Iris pigment epithelial cell (primary cell): ENCODE data around the gene FRZB.

Source experiments
- DNase-seq: peaks from one replicate; pipeline ENCODE4 v3.0.0-alpha.2; 2011; ENCODE audit warnings: low read depth

Gene FRZB

GRCh38 chr2:182834293-182834692 lies 32.1 kb downstream of the FRZB start:
- no peak for DNase-seq

DNA sequence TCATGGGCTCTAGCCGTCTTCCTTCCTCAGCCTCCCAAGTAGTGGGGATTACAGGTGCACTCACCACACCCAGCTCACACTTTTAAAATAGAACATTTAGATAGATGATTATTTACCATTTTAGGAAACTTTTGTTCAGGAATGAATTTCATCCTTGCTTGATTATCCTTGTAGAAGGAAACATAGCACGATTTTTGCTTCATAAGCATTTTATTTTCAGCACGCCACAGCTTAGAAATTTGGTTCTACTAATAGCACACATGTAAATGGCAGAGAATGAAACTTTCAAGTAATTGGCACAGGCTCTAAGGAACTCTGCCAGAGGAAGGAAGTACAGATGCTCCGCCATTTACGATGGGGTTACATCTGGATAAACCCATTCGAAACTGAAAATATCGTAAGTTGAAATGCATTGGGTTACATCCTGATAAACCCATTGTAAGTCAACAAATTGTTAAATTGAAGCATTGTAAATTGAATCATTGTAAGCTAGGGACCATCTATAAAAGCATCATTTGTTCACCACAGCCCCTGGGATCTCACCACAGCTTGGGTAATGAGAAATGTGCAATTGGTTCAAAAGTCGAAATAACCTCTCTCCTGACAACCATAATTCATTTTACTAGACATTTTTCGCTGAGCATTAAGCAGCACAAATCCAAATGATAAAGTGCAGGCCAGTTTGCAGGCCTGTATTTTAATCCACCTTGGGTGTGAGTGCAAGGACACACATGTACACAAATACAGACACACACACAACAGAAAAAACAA lies 33.2 kb downstream of the FRZB start:
- no peak for DNase-seq

- DNase-seq = no peak
Observed at GRCh38 chr2:182831921-182832320, 34.5 kb downstream of the FRZB start.

DNA sequence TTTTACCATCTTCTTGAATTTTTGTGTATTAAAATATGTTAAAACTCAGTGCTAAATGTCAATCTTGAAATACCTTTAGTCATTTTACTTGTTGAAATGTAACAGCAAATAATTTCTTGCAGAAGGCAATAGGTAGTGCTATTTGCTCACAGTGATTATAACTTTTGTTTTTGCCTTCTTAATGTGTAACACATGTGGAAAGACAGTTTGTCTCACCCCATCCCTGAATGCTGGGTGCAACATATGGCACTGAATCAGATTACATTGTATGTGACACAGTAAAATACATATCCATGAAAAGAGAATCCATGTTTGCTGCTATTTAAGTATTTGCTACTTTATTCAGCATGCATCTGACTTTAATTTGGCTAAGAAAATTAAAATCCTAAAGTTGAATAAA lies 35.3 kb downstream of the FRZB start:
- DNase-seq = no peak

DNA sequence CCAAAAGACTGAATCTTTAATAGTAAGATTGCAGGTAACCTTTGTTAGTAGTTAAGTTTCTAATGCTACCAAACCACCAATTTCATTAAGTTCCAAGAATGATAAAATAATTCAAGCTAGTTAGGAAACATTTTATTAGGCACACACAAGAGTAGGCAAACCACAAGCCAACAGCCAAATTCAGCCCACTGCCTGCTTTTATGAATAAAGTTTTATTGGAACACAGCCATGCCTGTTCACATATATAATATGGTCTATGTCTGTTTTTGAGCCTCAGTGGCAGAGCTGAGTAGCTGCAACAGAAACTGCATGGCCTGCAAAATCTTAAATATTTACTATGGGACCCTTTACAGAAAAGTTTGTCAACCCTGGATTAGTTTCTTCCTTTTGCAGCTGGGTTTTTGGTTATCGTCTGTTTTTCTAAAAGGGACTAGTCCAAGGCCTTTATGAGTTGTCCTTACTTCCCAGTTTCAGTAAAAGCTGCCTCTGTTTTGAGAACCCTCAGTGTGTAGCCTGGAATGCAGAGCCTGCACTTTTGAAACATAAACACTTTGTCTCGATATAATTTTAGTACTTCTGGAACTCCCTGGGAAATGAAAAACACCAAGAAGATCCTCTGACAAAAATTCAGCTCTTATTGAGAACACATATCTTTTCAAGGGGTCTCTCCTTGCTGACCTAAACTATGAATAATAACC lies 39.1 kb downstream of the FRZB start:
- peak; percentile 4 for DNase-seq

DNA sequence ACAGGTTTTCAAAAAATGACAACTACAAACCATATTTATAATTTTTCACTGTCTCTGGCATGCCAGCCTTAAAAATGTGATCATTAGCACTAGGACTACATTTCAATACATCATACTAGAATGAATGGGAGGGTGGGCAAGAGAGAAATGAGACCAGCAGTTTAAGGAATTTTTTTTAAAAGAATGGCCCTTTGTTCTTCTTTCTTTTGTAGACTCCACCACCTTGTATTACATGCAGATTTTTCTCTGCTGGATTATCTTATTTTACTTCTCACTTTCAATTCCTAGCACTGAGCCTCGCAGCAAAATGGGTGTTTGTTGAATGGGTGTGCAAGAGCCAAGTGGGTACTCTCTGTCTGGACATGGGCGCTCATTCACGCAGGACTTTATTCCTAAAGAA lies 39.9 kb downstream of the FRZB start:
- DNase-seq = no peak

- no peak for DNase-seq
Observed at GRCh38 chr2:182826064-182826463, 40.4 kb downstream of the FRZB start.

DNA sequence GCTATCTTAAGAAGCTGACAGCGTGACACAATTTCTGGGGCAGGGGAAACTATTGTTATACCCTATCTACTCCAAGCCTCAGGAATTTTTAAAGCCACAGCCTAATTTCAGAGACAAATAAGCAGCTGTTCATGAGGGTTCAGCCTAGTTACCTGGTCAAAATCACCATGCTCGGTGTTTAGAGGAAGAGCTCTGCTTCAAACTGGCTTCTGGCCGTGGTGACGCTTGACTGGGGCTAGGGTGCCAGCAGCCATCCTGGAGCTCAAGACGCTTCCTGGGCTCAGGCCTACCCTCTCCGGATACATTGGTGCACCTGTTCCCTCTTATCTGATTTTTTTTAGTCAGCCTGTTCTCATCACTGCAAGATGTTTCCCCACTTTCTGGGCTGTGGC lies 41.7 kb downstream of the FRZB start:
- DNase-seq = no peak

DNA sequence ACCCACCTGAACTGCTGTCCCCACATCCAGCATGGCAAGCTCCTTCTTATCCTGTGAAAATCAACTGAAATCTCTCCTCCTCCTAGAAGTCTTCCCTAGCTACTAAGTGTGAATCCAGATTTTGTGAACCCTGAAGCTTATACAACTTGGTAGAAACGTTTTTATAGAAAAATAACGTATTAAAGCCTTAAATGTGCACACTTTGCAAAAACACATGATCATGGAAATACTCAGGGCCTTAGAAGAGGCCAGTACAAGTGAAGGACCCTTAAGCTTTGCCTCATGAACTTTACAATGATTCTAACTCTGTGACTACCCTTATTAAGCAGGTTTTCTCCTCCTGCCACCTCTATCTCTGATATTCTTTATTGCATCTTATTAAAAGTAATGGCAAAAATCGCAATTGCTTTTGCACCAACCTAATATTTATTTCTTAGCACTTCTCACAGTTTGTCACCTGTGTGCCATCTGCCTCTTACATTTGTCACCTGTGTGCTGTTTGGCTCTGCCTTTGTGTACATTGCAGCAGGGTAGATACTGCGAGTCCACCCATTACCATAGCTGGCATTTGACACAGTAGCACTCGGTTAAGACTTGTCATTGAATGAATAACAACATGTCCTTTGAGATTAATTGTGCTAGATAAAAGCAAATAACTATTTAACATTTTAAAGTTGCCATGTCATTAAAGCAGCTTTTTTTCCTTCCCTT lies 42.2 kb downstream of the FRZB start:
- no peak for DNase-seq

DNA sequence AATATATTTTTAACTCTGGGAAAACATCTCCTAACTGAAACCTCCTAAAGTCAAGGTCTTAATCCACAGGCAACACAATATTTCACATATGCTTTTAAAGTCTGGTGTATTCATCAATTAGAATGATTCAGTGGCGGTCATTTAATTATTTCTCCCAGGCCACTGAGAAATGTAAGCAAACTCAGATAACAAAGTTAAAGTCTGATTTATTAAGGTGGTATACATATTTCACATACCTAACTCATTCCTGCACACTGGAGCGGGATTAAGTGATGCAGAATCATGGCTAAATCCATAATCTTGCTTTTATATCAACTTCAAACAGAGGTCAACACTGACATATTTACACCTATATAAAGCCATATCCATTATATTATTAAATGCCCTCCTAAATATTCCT lies 43.7 kb downstream of the FRZB start:
- no peak for DNase-seq

DNA sequence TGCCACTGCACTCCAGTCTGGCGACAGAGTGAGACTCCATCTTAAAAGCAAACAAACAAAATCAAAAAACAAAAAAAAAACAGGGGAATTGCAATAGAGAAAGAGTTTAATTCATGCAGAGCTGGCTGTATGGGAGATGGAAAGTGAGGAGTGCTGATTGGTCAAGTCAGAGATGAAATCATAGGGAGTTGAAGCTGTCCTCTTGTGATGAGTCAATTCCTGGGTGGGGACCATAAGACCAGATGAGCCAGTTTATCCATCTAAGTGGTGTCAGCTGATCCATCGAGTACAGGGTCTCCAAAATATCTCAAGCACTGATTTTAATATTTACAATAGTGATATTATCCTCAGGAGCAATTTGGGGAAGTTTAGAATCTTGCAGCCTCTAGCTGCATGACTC lies 45.3 kb downstream of the FRZB start:
- peak; percentile 19 for DNase-seq

DNA sequence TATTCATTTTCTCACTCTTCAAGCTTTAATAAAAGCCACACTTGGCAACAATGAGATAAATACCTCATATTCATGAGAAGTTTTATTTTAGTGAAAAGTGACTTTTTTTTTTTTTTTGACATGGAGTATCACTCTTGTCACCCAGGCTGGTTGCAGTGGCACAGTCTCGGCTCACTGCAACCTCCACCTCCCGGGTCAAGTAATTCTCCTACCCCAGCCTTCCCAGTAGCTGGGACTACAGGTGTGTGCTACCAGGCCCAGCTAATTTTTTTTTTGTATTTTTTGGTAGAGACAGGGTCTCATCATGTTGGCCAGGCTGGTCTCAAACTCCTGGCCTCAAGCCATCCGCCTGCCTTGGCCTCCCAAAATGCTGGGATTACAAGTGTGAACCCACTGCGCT lies 47.0 kb downstream of the FRZB start:
- DNase-seq = no peak

- no peak for DNase-seq
Observed at GRCh38 chr2:182818925-182819324, 47.5 kb downstream of the FRZB start.

GRCh38 chr2:182818501-182818900 lies 47.9 kb downstream of the FRZB start:
- no peak for DNase-seq

GRCh38 chr2:182817558-182817957 lies 48.9 kb downstream of the FRZB start:
- DNase-seq = no peak

DNA sequence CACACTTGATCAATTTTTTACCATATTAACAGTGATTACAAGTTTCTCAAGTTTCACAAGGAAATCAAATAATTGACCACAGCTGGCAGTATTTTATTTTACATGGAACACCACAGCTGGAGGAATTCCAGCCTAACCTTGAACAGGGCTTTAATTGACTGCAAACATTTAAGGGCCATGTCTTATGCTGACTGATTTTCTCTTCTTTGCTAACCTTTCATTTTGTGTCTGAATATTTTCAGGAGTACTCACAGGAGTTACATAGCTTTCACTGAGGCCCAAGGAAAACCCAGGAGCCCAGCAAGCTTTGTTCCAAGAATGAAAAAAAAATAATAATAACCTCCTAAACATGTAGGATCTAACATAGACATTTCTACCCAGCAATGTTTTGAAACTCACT lies 49.6 kb downstream of the FRZB start:
- peak; percentile 15 for DNase-seq

DNA sequence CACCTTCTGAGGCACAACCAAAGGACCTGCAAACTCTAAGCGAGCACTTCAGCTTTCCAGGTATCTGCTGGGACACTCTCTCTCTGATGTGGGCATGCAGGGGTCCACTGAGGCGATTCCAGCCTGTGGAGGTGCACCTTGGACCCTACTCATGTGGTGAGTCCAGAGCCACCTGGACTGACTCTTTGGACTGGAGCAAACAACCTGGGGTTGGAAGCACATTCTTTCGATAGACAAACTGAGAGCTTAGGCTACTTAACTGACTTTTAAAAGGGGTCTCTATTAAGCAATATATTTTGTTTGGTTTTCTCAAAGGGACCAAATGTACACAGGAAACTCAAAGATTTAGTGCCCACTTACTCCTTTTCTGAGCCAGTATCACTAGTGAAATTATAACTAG lies 51.6 kb downstream of the FRZB start:
- DNase-seq = no peak

DNA sequence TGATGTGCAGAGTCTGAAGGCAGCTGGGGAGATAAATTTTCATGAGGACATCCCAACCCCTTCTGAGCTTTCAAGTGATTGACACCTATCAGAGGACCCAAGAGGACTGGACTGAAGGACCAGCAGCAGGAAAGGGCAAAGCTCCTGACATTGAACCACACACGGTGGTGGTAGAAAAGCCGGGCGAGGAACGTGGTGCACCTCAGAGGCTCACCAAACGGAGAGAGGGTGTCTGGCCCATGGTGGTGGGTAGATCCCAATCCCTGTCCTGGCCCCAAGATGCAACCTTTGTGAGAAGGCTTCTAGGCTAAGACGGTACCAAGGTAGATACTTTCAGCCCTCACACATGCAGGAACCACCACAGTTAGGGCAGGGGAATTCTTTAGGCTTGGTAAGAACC lies 52.1 kb downstream of the FRZB start:
- no peak for DNase-seq

- no peak for DNase-seq
Observed at GRCh38 chr2:182810087-182810486, 56.4 kb downstream of the FRZB start.

- DNase-seq = no peak
Observed at GRCh38 chr2:182807319-182807718, 59.1 kb downstream of the FRZB start.

- no peak for DNase-seq
Observed at GRCh38 chr2:182804128-182804527, 62.3 kb downstream of the FRZB start.

GRCh38 chr2:182798736-182799135 lies 67.7 kb downstream of the FRZB start:
- no peak for DNase-seq

GRCh38 chr2:182792441-182792840 lies 74.0 kb downstream of the FRZB start:
- no peak for DNase-seq
